ENCODE measurements around the gene RBMS1.
A peak's percentile ranks its signal among the peaks of the same experiment; 100 is the strongest.

The RBMS1 gene

DNA sequence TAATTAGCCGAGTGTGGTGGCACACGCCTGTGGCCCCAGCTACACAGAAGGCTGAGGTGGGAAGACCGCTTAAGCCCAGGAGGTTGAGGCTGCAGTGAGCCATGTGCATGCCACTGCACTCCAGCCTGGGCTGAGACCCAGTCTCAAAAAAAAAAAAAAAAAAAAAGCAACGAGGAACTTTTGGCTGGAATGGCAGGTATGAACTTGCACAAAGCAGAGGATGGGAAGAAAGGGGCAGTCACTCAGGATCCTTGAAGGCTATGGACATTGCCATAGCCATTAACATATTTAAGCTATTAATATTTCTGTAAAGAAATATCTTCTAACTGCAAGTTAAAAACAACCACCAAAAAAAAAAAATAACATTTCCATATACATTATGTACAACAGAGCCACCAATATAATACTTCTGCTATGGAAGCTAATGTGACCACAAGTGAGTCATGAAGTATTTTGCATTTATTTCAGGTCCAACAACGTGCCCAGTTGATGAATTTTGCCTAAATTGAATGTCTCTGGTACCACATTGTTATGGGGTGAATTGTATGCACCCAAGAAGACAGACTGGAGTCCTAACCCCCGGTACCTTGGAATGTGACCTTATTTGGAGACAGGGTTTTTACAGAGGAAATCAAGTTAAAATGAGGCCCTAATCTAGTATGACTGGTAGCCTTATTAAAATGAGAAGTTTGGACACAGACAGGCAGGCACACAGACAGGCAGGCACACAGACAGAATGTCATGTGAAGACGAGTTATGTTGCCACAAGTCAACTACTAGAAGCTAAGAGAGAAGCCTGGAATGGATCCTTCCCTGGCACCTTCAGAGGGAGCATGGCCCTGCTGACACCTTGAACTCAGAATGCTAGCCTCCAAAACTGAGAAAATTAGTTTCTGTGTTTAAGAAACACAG, 102.8 kb downstream of the RBMS1 start:
- H3K27ac ChIP-seq = peak overlapping the region; percentile 76
- DNase-seq (ENCODE audit: low read depth, low spot score) = no peak

DNA sequence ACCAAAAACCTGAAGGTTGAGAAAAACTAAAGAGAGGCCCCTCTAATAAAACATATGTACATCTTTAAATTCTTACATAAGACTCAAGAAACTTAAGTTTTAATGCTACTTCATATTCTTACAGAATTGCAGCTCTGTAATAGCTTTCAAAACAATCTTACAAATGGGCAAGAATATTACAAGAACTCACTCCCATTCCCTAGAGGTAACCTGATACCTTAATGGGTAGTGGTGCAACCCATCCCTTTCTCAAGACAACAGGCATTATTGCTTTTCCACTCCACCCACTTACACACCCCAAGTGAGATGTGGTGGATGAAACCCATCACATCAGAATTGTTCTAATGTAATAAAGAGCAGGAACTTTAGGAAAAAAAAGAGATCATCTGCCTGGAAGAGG, 103.7 kb downstream of the RBMS1 start:
- H3K27ac ChIP-seq = peak overlapping the region; percentile 76
- DNase-seq (ENCODE audit: low read depth, low spot score) = no peak

DNA sequence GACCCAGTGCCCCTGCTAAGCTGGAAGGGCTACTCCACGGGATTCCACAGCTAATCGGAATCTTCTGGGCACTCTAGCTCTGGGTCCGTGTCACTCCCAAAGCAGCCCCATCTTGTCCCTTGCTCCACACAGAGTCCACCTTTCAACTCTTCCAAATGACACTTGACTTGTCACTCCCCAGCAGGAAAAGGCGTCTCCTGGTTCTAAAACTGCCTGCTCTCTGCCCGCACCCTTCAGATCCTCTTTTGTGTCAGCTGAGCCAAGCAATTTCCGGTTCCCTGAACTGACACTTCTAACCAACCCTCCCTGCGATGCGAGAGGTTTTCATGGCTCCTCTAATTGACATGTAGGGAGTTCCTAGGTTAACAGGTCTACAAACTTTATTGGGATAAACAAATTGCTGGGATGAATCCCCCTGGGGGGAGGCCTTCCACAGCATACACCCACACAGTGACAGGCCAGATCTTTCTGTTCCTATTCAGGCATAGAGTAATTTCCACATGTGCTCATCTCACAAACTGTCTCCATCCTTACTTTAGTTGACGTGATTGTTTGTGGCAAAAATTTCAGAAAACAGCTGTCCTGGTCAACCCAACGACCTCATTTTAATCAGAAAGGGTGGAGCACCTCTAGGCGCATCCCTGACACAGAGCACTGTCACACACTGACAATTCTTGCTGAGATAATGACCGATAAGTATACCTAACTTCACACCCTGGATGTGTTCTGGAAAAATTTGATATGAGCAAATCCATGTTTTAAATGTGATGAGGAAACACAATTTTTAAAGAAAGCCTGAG, 104.9 kb downstream of the RBMS1 start:
- H3K27ac ChIP-seq = peak overlapping the region; percentile 76

DNA sequence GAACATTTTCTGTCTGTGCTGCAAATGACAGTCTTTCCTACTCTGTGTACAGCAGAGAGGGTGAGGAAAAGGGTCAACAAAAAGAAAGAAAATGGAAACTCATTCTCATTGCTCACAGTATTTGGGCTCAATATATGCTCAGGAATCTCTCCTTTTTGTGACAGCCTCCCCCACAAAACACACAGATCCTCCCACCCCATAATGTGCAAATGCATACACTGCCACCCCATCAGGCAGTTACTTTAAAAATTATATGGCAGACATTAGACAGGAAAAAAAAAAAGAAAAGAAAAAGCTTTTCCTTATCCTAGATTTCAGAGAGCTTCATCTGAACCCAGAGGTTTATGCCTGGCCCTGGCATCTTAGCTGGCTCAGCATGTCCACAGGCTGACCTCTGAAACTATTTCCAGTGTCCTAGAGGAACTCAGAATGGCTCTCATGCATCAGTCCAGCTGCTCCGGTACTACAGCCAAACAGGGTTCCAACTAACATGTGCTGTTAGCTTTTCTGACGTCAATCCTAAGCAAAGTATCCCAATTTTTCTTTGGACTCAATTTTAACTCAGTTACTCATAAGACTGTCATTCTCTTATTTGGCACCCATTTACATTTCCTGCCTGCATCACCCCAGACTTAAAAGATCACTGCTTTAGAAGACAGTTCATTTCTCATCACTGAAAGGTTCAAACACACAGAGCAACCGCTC, 105.9 kb downstream of the RBMS1 start:
- DNase-seq (ENCODE audit: low read depth, low spot score) = no peak

More for the DNA sequence above, 104.9 kb downstream of the RBMS1 start:
- no peak for DNase-seq (ENCODE audit: low read depth, low spot score)

DNA sequence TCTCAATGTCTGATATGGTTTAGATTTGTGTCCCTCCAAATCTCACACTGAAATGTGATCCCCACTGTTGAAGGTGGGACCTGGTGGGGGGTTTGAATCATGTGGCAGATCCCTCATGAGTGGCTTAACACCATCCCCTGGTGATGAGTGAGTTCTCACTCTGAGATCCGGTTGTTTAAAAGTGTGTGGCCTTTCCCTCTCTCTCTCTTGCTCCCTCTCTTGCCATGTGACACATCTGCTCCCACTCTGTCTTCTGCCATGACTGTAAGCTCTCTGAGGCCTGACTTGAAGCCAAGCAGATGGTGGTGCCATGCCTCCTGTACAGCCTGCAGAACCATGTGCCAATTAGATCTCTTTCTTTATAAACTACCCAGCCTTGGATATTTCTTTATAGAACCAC, 108.8 kb downstream of the RBMS1 start:
- H3K27ac ChIP-seq = no peak overlapping the region
- DNase-seq (ENCODE audit: low read depth, low spot score) = no peak

More for the DNA sequence above, 105.9 kb downstream of the RBMS1 start:
- peak overlapping the region; percentile 76 for H3K27ac ChIP-seq

DNA sequence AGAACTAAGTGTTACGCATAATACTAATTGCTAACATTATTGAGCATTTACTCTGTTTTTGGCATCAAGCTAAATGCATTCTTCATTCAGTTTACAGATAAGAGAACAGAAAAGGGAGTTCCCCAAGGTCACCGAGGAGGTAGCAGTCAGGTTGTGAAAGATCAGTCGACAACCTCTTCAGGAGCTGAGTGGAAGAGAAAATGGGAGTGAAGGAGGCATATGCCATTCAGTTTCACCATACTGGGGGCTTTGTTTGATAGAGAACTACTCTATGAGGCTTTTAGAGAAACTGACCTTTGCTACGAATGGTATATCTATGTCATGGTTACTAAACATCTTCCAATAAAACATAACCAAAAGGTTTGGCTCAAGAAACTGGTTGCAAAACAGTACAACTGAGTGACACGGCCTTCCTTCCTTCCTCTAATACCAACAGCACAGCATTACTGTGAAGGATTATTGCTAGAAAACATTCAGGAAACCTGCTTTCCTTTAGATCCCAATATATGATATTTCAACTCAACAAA, 112.1 kb downstream of the RBMS1 start:
- H3K27ac ChIP-seq = peak overlapping the region; percentile 16
- no peak for DNase-seq (ENCODE audit: low read depth, low spot score)

DNA sequence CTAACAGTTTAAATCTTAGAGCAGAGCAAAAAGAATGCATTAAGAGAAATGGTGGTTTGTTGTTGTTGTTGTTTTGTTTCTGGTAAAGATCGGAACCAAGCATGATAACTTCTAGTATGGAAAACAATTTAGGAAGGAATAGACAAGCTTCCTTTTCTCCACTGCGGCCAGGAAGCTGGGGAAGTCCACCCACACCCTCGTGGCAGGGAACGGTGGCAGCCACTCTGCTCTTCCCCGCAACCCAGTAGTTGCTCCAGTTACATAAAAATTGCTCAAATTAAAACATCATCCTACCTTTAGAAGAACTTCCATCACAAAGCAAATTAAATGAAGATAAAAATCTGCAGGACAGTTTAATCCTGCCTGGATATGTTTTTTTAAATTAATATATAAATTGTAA, 113.0 kb downstream of the RBMS1 start:
- no peak overlapping the region for H3K27ac ChIP-seq
- no peak for DNase-seq (ENCODE audit: low read depth, low spot score)

DNA sequence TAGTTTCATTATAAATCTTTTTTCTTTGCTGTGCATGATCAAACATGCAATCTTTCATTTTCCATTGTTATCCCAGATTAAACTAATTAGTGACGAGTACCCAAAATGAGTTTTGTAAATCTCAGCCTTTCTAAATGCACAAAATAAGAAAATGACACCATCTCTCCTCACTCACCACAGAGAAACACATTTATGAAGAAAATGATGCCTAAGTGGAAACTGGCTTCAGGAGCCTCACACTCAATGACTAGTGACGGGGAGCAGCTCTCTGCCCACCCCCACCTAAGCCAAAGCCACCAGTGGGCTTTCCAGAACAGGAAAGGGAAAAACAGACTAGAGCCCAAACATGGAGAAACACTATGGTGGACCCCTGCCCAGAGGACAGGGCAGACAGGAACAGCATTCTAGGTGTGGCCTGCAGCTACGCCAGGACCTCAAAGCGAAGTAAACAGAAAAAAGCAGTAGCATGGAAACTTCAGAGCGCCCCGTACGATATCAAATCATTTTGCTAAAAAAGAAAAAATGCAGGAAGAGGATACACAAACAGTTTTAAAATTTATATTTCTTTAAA, 113.5 kb downstream of the RBMS1 start:
- no peak for DNase-seq (ENCODE audit: low read depth, low spot score)
- H3K27ac ChIP-seq = peak overlapping the region; percentile 95

DNA sequence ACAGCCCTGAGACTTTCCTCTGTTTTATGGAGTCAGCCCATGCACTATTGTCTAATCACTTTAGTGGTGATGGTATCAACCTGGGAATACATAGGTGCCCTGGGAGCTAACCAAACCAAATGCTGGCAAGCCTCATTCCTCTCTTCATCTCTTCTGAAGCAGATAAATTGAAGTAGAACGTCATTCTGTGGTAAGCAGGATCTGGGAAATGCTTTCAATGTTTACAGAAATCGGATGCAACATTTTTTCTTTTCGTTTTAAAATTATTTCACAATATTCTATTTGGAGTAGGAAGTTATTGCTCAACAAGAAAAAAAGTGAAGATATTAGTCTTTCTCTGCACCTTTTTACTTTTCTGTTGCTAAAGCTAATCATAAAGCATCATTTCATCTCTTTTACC, 114.2 kb downstream of the RBMS1 start:
- H3K27ac ChIP-seq = peak overlapping the region; percentile 95
- DNase-seq (ENCODE audit: low read depth, low spot score) = no peak

DNA sequence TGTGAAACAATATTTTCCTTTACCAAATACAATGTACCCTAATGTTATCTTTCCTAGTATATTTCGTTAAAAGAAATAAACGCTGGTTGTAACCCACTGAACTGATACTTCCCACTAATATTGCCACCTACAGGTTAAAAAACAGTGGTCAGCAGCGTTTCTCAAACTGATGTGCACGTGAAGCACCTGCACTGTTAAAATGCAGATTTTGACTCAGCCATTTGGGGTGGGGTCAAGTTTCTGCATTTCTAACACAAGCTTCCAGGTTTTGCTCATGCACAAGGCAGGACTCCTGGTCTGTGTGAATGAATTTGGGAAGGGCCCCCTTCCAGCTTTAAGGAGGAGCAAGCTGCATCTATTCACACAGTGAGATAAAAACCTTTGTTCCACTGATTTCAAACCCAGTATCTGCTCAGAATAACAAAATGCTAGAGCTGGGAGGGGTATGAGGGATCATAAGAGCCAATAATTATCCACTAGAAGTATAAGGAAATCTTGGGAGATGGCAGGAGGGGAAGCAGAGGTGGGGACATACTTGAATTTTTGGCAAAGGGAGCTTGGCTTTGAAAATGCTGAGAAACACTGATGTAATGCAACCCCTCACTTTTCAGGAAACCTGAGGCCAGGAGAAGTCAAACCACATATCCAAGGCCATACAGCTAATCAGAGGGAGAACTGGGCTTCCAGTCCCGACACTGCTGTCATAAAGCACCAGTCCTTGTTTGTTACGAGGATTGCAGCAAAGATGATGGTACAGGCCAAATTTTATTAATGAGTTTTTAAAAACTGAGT, 116.2 kb downstream of the RBMS1 start:
- no peak for DNase-seq (ENCODE audit: low read depth, low spot score)
- peak overlapping the region; percentile 95 for H3K27ac ChIP-seq

DNA sequence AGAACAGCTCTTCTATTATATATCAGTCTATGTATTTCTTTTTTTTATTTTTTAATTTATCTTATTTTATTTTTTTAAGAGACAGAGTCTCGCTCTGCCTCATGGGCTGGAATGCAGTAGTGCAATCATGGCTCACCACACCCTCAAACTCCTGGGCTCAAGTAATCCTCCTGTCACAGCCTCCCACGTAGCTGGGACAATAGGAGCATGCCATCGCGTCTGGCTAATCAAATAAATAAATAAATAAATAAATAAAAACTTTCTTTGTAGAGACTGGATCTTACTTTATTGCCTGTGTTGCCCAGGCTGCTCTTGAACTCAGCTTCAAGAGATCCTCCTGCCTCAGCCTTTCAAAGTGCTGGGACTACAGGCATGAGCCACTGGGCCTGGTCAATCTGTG, 117.0 kb downstream of the RBMS1 start:
- H3K27ac ChIP-seq = peak overlapping the region; percentile 95
- DNase-seq (ENCODE audit: low read depth, low spot score) = no peak

DNA sequence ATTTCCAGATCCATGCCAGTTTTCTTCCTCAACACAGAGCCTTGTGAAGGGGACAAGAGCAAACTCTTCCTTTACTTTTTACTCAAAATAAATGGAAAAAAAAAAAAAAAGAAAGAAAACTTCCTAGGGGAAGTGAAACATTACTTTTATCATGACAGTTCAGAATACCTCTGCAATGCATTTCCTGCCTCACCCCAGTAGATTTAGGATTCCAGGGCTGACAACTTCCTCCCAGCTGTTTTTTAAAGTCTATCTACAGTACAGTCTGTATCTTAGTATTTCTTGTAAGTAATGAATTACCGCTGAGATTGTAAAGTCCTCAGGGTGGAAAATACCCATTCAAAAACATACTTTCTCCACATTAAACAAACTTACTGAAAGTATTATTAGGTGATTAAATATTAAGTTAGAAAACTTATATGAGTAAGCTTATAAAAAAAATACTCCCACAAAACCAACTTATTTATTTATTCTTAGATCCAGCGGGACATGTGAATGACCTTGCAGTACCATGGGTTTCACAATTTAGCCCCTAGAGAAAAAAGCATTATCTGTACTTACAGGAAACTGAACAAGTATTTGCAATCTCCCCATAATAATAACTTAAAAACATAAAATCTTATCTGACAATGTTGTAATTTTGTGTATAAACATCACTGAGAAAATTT, 117.7 kb downstream of the RBMS1 start:
- DNase-seq (ENCODE audit: low read depth, low spot score) = no peak
- H3K27ac ChIP-seq = peak overlapping the region; percentile 95

DNA sequence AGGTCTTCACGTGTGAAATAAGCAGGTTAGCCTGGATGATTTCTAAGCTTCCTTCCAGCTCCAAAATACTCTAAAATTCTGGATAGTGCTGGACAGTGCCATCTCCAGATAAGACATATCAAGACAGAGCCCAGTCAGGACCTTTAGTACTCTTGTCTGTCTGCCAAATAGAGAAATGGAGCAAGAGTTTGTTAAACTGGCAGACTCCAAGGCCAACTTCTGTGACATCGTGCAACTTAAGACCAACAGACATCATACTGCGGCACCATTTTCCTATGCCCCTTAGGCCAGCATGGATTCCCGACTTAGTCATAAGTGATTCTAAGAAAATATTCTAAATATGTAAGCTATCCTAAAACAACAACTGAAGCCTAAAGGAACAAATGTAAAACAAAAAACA, 118.6 kb downstream of the RBMS1 start:
- no peak for DNase-seq (ENCODE audit: low read depth, low spot score)
- peak overlapping the region; percentile 95 for H3K27ac ChIP-seq

DNA sequence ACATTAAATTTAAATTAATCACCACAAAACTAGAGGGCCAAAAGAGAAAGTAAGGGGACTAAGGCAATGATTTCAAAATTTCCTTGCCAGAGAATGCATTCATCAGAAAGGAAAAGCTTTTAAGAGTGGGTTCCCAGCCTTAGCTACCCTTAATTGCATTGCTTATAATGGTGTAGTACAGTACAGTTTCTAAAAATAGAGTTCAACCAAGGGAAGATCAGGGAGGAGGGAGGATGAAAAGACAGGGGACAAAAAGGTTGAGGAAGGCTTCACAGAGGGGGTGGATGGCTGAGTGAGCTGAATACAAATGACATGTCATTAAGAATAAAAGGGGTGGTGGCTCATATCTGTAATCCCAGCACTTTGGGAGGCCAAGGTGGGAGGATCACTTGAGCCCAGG, 119.9 kb downstream of the RBMS1 start:
- no peak for DNase-seq (ENCODE audit: low read depth, low spot score)
- peak overlapping the region; percentile 95 for H3K27ac ChIP-seq

DNA sequence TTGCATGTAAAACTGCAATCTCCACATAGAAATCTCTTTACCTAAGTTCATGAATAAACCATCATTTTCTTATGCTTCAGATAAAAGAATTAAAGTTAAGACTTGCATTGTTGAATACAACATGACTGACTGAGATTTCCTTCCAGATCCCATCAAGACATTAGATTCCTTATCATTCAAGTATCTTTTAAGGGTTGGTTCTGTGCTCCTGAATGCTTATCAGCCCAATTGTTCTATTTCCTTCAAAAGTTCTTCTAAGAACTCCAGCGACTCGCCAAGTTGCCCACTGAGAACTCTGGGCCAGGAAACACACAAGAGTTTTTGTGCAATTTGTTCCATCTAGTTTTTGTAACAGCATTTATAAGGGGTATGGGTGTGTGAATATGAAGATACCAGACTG, 120.3 kb downstream of the RBMS1 start:
- H3K27ac ChIP-seq = peak overlapping the region; percentile 95
- DNase-seq (ENCODE audit: low read depth, low spot score) = no peak

DNA sequence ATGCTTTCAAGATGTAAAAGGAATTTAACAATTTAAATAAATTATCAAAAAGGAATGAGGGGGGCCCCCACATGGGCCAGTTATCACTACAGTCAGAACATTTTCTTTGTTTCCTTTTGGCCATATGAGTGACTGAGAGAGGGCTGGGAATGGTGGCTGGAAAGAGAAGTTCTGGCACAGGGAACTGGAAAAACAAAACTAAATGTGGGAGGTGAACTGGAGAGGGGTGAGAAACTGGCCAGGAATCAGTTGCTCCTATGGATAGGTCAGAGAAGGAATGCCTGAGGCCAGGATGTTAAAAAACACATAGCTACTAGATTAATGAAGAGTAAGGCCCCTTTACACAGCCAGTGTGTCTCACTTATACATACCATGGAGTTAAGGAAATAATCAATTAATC, 121.0 kb downstream of the RBMS1 start:
- no peak for DNase-seq (ENCODE audit: low read depth, low spot score)
- H3K27ac ChIP-seq = peak overlapping the region; percentile 95

DNA sequence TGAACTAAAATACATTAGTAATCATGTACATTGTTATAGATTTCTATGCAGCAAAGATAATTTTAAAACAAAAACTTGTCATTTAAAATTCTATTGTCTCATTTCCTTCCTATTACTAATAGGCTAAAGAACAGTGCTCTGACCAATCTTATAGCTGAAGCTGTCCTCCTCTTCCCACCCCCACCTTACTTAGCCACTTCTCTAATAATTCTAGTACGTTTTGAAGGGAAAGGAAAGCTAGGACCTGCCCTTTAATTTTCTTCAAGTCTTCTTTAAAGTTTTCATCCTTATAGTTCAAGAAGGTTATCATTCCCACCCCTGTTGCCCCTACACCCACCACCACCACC, 121.6 kb downstream of the RBMS1 start:
- DNase-seq (ENCODE audit: low read depth, low spot score) = no peak
- peak overlapping the region; percentile 95 for H3K27ac ChIP-seq

DNA sequence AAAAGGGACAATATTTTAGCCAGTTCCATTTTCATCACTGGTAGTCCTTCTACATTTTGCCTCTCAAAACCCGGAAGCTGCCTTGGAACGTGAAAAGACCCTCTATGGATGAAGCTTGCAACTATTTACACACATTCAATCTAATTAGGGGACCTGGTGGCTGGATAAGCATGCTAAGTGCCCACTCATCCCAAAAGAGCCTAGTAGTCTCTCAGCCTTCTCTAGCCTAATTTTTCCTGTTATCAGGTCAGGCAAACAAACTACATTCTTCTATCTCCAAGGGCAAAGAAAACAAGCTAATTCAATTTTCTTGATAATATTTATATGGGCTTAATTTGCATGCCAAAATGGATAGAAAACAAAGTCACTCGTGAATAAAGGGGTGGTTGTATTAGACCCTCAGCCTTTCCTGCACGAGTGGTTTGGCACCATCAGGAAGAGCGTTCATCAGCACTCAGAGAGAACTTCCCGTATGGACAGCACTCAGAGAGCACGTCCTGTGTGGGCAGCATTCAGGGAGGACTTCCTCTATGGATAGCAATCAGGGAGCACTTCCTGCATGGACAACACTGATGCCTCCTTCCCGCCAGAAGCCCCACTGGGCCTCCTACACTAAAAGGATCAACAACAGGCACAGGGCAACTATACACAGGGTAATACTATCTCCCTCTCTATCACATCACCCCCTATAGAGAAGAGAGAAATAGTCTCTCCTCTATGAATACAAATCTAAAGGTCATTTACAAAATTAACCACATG, 122.2 kb downstream of the RBMS1 start:
- H3K27ac ChIP-seq = no peak overlapping the region
- no peak for DNase-seq (ENCODE audit: low read depth, low spot score)

All from epithelial cell of prostate (primary cell).